ENCODE results near the gene SLC16A12. TPM values are rescaled to one million over a fixed set of nuclear protein-coding genes. Genes with fewer than 3 reads are reported as not detected.
"Not testable (repeated sequence)": the region's sequence is repeated elsewhere in the genome, so short reads cannot be mapped to it uniquely, and the experiment has no call there.

Gene SLC16A12
- total RNA-seq, 1 donor from 2014 or later, result not detected

- Mint-ChIP-seq H3K36me3 (ENCODE audit: low read depth) (no peaks in the 10 kb centered on the region), H3K9me3 (no peaks in the 10 kb centered on the region), H3K4me1 (peaks cover 6% of the 10 kb centered on the region), H3K27me3 (peaks cover 72% of the 10 kb centered on the region), H3K4me3 (no peak overlapping the region), H3K27ac (no peak overlapping the region)
- intact Hi-C loops (cut with micrococcal nuclease), result no loop called here
- DNase-seq, result no peak
These were observed 590 bp upstream of the SLC16A12 start for GRCh38 chr10:89536013-89536354.

- no peak overlapping the region for H3K27ac Mint-ChIP-seq
- intact Hi-C loops (cut with micrococcal nuclease), result no loop called here
- no peaks in the 10 kb centered on the region for H3K36me3 Mint-ChIP-seq (ENCODE audit: low read depth)
- no peak for DNase-seq
- H3K9me3 Mint-ChIP-seq, result no peaks in the 10 kb centered on the region
- H3K27me3 Mint-ChIP-seq, result peaks cover 65% of the 10 kb centered on the region
- peak overlapping the region; percentile 15 for H3K4me3 Mint-ChIP-seq
- H3K4me1 Mint-ChIP-seq, result peaks cover 6% of the 10 kb centered on the region
These were observed 598 bp downstream of the SLC16A12 start for GRCh38 chr10:89534826-89535166.

- Mint-ChIP-seq H3K27ac (no peak overlapping the region), H3K27me3 (peaks cover 57% of the 10 kb centered on the region), H3K36me3 (ENCODE audit: low read depth) (no peaks in the 10 kb centered on the region), H3K9me3 (no peaks in the 10 kb centered on the region), H3K4me1 (peaks cover 6% of the 10 kb centered on the region), H3K4me3 (no peak overlapping the region)
- no peak for DNase-seq
- intact Hi-C loops (cut with micrococcal nuclease), result no loop called here
These were observed 2.9 kb downstream of the SLC16A12 start for GRCh38 chr10:89532476-89532875.

GRCh38 chr10:89531359-89531758 lies 4.0 kb downstream of the SLC16A12 start:
- peaks cover 6% of the 10 kb centered on the region for H3K4me1 Mint-ChIP-seq
- H3K27ac Mint-ChIP-seq, result no peak overlapping the region
- H3K9me3 Mint-ChIP-seq, result no peaks in the 10 kb centered on the region
- DNase-seq, result no peak
- H3K4me3 Mint-ChIP-seq, result no peak overlapping the region
- H3K27me3 Mint-ChIP-seq, result peaks cover 48% of the 10 kb centered on the region
- intact Hi-C loops (cut with micrococcal nuclease), result no loop called here
- no peaks in the 10 kb centered on the region for H3K36me3 Mint-ChIP-seq (ENCODE audit: low read depth)

GRCh38 chr10:89529711-89530110 lies 5.7 kb downstream of the SLC16A12 start:
- intact Hi-C loops (cut with micrococcal nuclease); H3K4me1 Mint-ChIP-seq; H3K36me3 Mint-ChIP-seq (ENCODE audit: low read depth); DNase-seq; H3K4me3 Mint-ChIP-seq; H3K9me3 Mint-ChIP-seq; H3K27ac Mint-ChIP-seq: not testable (repeated sequence)
- peaks cover 40% of the 10 kb centered on the region for H3K27me3 Mint-ChIP-seq

- DNase-seq, result no peak
- intact Hi-C loops (cut with micrococcal nuclease), result no loop called here
- Mint-ChIP-seq H3K27me3 (peaks cover 15% of the 10 kb centered on the region), H3K4me1 (no peaks in the 10 kb centered on the region), H3K27ac (no peak overlapping the region), H3K36me3 (ENCODE audit: low read depth) (no peaks in the 10 kb centered on the region), H3K9me3 (no peaks in the 10 kb centered on the region), H3K4me3 (no peak overlapping the region)
These were observed 9.0 kb downstream of the SLC16A12 start for GRCh38 chr10:89526358-89526757.

- DNase-seq, result no peak
- Mint-ChIP-seq H3K27ac (no peak overlapping the region), H3K9me3 (no peaks in the 10 kb centered on the region), H3K27me3 (peaks cover 19% of the 10 kb centered on the region), H3K36me3 (ENCODE audit: low read depth) (no peaks in the 10 kb centered on the region), H3K4me1 (no peaks in the 10 kb centered on the region), H3K4me3 (no peak overlapping the region)
- intact Hi-C loops (cut with micrococcal nuclease), result no loop called here
These were observed 9.8 kb downstream of the SLC16A12 start for GRCh38 chr10:89525556-89525955.

GRCh38 chr10:89524279-89524678 lies 11.1 kb downstream of the SLC16A12 start:
- no peak overlapping the region for H3K4me3 Mint-ChIP-seq
- no peaks in the 10 kb centered on the region for H3K9me3 Mint-ChIP-seq
- intact Hi-C loops (cut with micrococcal nuclease), result no loop called here
- no peaks in the 10 kb centered on the region for H3K4me1 Mint-ChIP-seq
- no peaks in the 10 kb centered on the region for H3K36me3 Mint-ChIP-seq (ENCODE audit: low read depth)
- H3K27ac Mint-ChIP-seq, result no peak overlapping the region
- H3K27me3 Mint-ChIP-seq, result peaks cover 14% of the 10 kb centered on the region
- no peak for DNase-seq

- H3K4me3 Mint-ChIP-seq, result no peak overlapping the region
These were observed 12.1 kb downstream of the SLC16A12 start for GRCh38 chr10:89523274-89523673.

GRCh38 chr10:89522463-89522862 lies 12.9 kb downstream of the SLC16A12 start:
- no peaks in the 10 kb centered on the region for H3K36me3 Mint-ChIP-seq (ENCODE audit: low read depth)
- H3K27me3 Mint-ChIP-seq, result peaks cover 10% of the 10 kb centered on the region
- H3K4me1 Mint-ChIP-seq, result no peaks in the 10 kb centered on the region
- no peak overlapping the region for H3K27ac Mint-ChIP-seq
- no peaks in the 10 kb centered on the region for H3K9me3 Mint-ChIP-seq
- intact Hi-C loops (cut with micrococcal nuclease), result no loop called here
- H3K4me3 Mint-ChIP-seq, result no peak overlapping the region
- no peak for DNase-seq

More at GRCh38 chr10:89523274-89523673, 12.1 kb downstream of the SLC16A12 start:
- H3K36me3 Mint-ChIP-seq (ENCODE audit: low read depth), result no peaks in the 10 kb centered on the region
- H3K9me3 Mint-ChIP-seq, result no peaks in the 10 kb centered on the region
- H3K27me3 Mint-ChIP-seq, result peaks cover 10% of the 10 kb centered on the region
- intact Hi-C loops (cut with micrococcal nuclease), result no loop called here
- no peaks in the 10 kb centered on the region for H3K4me1 Mint-ChIP-seq
- DNase-seq, result no peak
- H3K27ac Mint-ChIP-seq, result no peak overlapping the region

- Mint-ChIP-seq H3K27me3 (peaks cover 9% of the 10 kb centered on the region), H3K4me1 (no peaks in the 10 kb centered on the region), H3K36me3 (ENCODE audit: low read depth) (no peaks in the 10 kb centered on the region), H3K9me3 (no peaks in the 10 kb centered on the region), H3K4me3 (no peak overlapping the region), H3K27ac (no peak overlapping the region)
- no peak for DNase-seq
- intact Hi-C loops (cut with micrococcal nuclease), result no loop called here
These were observed 14.0 kb downstream of the SLC16A12 start for GRCh38 chr10:89521368-89521767.

- no peaks in the 10 kb centered on the region for H3K4me1 Mint-ChIP-seq
- H3K36me3 Mint-ChIP-seq (ENCODE audit: low read depth), result no peaks in the 10 kb centered on the region
- H3K9me3 Mint-ChIP-seq, result no peaks in the 10 kb centered on the region
- H3K27ac Mint-ChIP-seq, result no peak overlapping the region
- peaks cover 7% of the 10 kb centered on the region for H3K27me3 Mint-ChIP-seq
- no peak for DNase-seq
- no peak overlapping the region for H3K4me3 Mint-ChIP-seq
- intact Hi-C loops (cut with micrococcal nuclease), result no loop called here
These were observed 14.7 kb downstream of the SLC16A12 start for GRCh38 chr10:89520706-89521105.

GRCh38 chr10:89518876-89519842 lies 16.2 kb downstream of the SLC16A12 start:
- Mint-ChIP-seq H3K27ac (no peak overlapping the region), H3K27me3 (peaks cover 4% of the 10 kb centered on the region), H3K9me3 (no peaks in the 10 kb centered on the region), H3K4me1 (no peaks in the 10 kb centered on the region), H3K36me3 (ENCODE audit: low read depth) (no peaks in the 10 kb centered on the region), H3K4me3 (no peak overlapping the region)
- no peak for DNase-seq
- intact Hi-C loops (cut with micrococcal nuclease), result no loop called here

- H3K36me3 Mint-ChIP-seq (ENCODE audit: low read depth), result no peaks in the 10 kb centered on the region
- H3K4me1 Mint-ChIP-seq, result no peaks in the 10 kb centered on the region
- H3K27me3 Mint-ChIP-seq, result peaks cover 4% of the 10 kb centered on the region
- no peak for DNase-seq
- H3K9me3 Mint-ChIP-seq, result no peaks in the 10 kb centered on the region
- intact Hi-C loops (cut with micrococcal nuclease), result no loop called here
- no peak overlapping the region for H3K4me3 Mint-ChIP-seq
- no peak overlapping the region for H3K27ac Mint-ChIP-seq
These were observed 17.3 kb downstream of the SLC16A12 start for GRCh38 chr10:89518108-89518507.
